ENCODE results near the gene CDKN2A. TPM values are rescaled to one million over a fixed set of nuclear protein-coding genes. Genes with fewer than 3 reads are reported as not detected.
"Not testable (repeated sequence)": the region's sequence is repeated elsewhere in the genome, so short reads cannot be mapped to it uniquely, and the experiment has no call there.

Gene CDKN2A
- total RNA-seq, 1 experiment from 2014 or later = not detected

GRCh38 chr9:21982861-21983560, 11.2 kb downstream of the CDKN2A start:
- DNase-seq (ENCODE audit: low read depth) = no peak

- DNase-seq (ENCODE audit: low read depth) = no peak
Measured at GRCh38 chr9:21982391-21982790, 11.8 kb downstream of the CDKN2A start.

GRCh38 chr9:21976334-21976875, 17.8 kb downstream of the CDKN2A start:
- no peak for DNase-seq (ENCODE audit: low read depth)

- no peak for DNase-seq (ENCODE audit: low read depth)
Measured at GRCh38 chr9:21974722-21975409, 19.3 kb downstream of the CDKN2A start.

- no peak for DNase-seq (ENCODE audit: low read depth)
Measured at GRCh38 chr9:21974343-21974721, 19.9 kb downstream of the CDKN2A start.

- DNase-seq (ENCODE audit: low read depth) = no peak
Measured at GRCh38 chr9:21972361-21972760, 21.8 kb downstream of the CDKN2A start.

GRCh38 chr9:21970800-21971640, 23.2 kb downstream of the CDKN2A start:
- no peak for DNase-seq (ENCODE audit: low read depth)

GRCh38 chr9:21969951-21970799, 24.0 kb downstream of the CDKN2A start:
- no peak for DNase-seq (ENCODE audit: low read depth)

- no peak for DNase-seq (ENCODE audit: low read depth)
Measured at GRCh38 chr9:21969011-21969940, 24.9 kb downstream of the CDKN2A start.

GRCh38 chr9:21968331-21969010, 25.7 kb downstream of the CDKN2A start:
- no peak for DNase-seq (ENCODE audit: low read depth)

- DNase-seq (ENCODE audit: low read depth) = no peak
Measured at GRCh38 chr9:21967702-21968101, 26.5 kb downstream of the CDKN2A start.

GRCh38 chr9:21967169-21967568, 27.0 kb downstream of the CDKN2A start:
- DNase-seq (ENCODE audit: low read depth) = no peak

GRCh38 chr9:21966140-21966851, 27.9 kb downstream of the CDKN2A start:
- DNase-seq (ENCODE audit: low read depth) = no peak

- no peak for DNase-seq (ENCODE audit: low read depth)
Measured at GRCh38 chr9:21965401-21965951, 28.7 kb downstream of the CDKN2A start.

GRCh38 chr9:21964925-21965385, 29.2 kb downstream of the CDKN2A start:
- no peak for DNase-seq (ENCODE audit: low read depth)

- no peak for DNase-seq (ENCODE audit: low read depth)
Measured at GRCh38 chr9:21961569-21961968, 32.6 kb downstream of the CDKN2A start.

- not testable (repeated sequence) for DNase-seq (ENCODE audit: low read depth)
Measured at GRCh38 chr9:21959268-21959667, 34.9 kb downstream of the CDKN2A start.

GRCh38 chr9:21958833-21959232, 35.4 kb downstream of the CDKN2A start:
- DNase-seq (ENCODE audit: low read depth) = no peak

GRCh38 chr9:21945606-21946005, 48.6 kb downstream of the CDKN2A start:
- DNase-seq (ENCODE audit: low read depth) = no peak

All from Daoy (cell line).